K562 (cell line): ENCODE results near the gene TOMM5. TPM values are rescaled to one million over a fixed set of nuclear protein-coding genes. Genes with fewer than 3 reads are reported as not detected.

Source experiments
- ATAC-seq: fragments of 200-7000 bp; cut with Tn5 transposase; 3 replicates; pipeline ENCODE4 v1.9.1; 2020; ENCODE audit warnings: moderate library complexity
- BruUV-seq: library from RNA; stranded (reverse); fragments of 400-500 nt; replicated peaks from 2 replicates; lab custom pipeline; 2021; lab: Mats Ljungman, UMichigan
- CTCF ChIA-PET: fragments of 300-600 bp; formaldehyde crosslinking; extraction: SDS; loops from one replicate; lab custom pipeline; 2021; ENCODE audit warnings: low intra/inter-chr PET ratio; lab: Yijun Ruan, JAX
- POLR2A ChIA-PET: fragments of 300-600, 350-650 bp; sonication (Branson Sonifier 250); formaldehyde crosslinking; extraction: SDS; loops from one replicate; lab custom pipeline; 2021; ENCODE audit warnings: antibody characterized with exemption, inconsistent platforms; lab: Yijun Ruan, JAX
- DNase-seq, 4 experiments: peaks; one replicate each; pipeline versions ENCODE4 v3.0.0 to v3.0.0-alpha.2; 2011 to 2018; ENCODE audit warnings: low spot score in 3 of 4, mixed read lengths in 3 of 4; ENCODE audit errors: extremely low read depth in 1 of 4
- FAIRE-seq: peaks from 2 replicates; lab custom pipeline; 2011; peaks lifted over from hg19 to GRCh38; lab: Jason Lieb, UNC
- H2AFZ ChIP-seq: 2 replicates; pipeline ENCODE4 v1.6.0; 2011; ENCODE audit warnings: low read depth, low read length, control low read depth, inconsistent platforms
- H3K27ac ChIP-seq: fragments of 200-600 bp; 3 replicates; pipeline ENCODE4 v1.8.0; 2011; ENCODE audit warnings: low read depth, mild to moderate bottlenecking, control low read depth, inconsistent platforms, low read length, moderate library complexity, mixed read lengths; ENCODE audit errors: extremely low read depth
- H3K27me3 ChIP-seq, 2 experiments: fragments of 300-600 bp in 1 of 2; 2 replicates in 1 of 2; 3 replicates in 1 of 2; pipeline versions ENCODE4 v1.6.0 to v1.8.0; 2011; ENCODE audit warnings: inconsistent platforms in 2 of 2, low read length in 2 of 2, mild to moderate bottlenecking in 1 of 2, mixed read lengths in 1 of 2, moderate library complexity in 1 of 2; ENCODE audit not compliant: control insufficient read depth in 2 of 2, insufficient read depth in 2 of 2
- H3K36me3 ChIP-seq: fragments of 300-600 bp; 3 replicates; pipeline ENCODE4 v1.8.0; 2011; ENCODE audit warnings: mild to moderate bottlenecking, low read length, inconsistent platforms; ENCODE audit not compliant: control insufficient read depth, insufficient read depth
- H3K4me1 ChIP-seq, 2 experiments: fragments of 200-600 bp in 1 of 2; replicated peaks in 1 of 2; 2 replicates in 1 of 2; 3 replicates in 1 of 2; pipeline versions ENCODE4 v1.5.1 to v1.8.0; 2011; ENCODE audit warnings: inconsistent platforms in 2 of 2, low read length in 2 of 2, mild to moderate bottlenecking in 1 of 2, mixed read lengths in 1 of 2, moderate library complexity in 1 of 2; ENCODE audit not compliant: control insufficient read depth in 2 of 2, insufficient read depth in 2 of 2
- H3K4me2 ChIP-seq: 2 replicates; pipeline ENCODE4 v1.6.1; 2011; ENCODE audit warnings: low read length, control low read depth, inconsistent platforms, mixed read lengths; ENCODE audit not compliant: insufficient read depth
- H3K4me3 ChIP-seq: fragments of 200-600 bp; sonication (generic), shearing (Covaris generic); 2 replicates; pipeline ENCODE4 v1.5.1; 2016; ENCODE audit warnings: control low read depth, inconsistent platforms
- H3K79me2 ChIP-seq: fragments of 200-600 bp; 3 replicates; pipeline ENCODE4 v1.8.0; 2011; ENCODE audit warnings: low read length, inconsistent platforms; ENCODE audit not compliant: control insufficient read depth, insufficient read depth
- H3K9ac ChIP-seq, 2 experiments: 2 replicates each; pipeline versions ENCODE4 v1.6.0 to v1.6.1; 2011; ENCODE audit warnings: low read depth in 2 of 2, low read length in 2 of 2, control low read depth in 1 of 2, inconsistent platforms in 1 of 2, mild to moderate bottlenecking in 1 of 2, mixed read lengths in 1 of 2; ENCODE audit not compliant: insufficient read depth in 1 of 2
- H3K9me1 ChIP-seq: one replicate; pipeline ENCODE4 v1.6.0; 2011; ENCODE audit warnings: inconsistent platforms, mild to moderate bottlenecking, low read length, moderate library complexity; ENCODE audit not compliant: control insufficient read depth, insufficient read depth
- H3K9me3 ChIP-seq: replicated peaks from 2 replicates; pipeline ENCODE4 v1.5.1; 2011; ENCODE audit warnings: low read depth, low read length, inconsistent platforms; ENCODE audit not compliant: control insufficient read depth, insufficient read depth
- H4K20me1 ChIP-seq: replicated peaks from 2 replicates; pipeline ENCODE4 v1.6.1; 2011; ENCODE audit warnings: low read length, inconsistent platforms, mixed read lengths; ENCODE audit not compliant: control insufficient read depth, insufficient read depth
- C11orf30 ChIP-seq: fragments of 450-650 bp; IDR thresholded peaks from 2 replicates; pipeline ENCODE4 v1.6.1; 2016; ENCODE audit warnings: low read depth, mild to moderate bottlenecking
- CBFB ChIP-seq: sonication (generic); formaldehyde crosslinking; IDR thresholded peaks from 2 replicates; pipeline ENCODE4 v1.4.0; 2020; ENCODE audit warnings: mild to moderate bottlenecking, missing genetic modification reagents
- FIP1L1 ChIP-seq: fragments of 200-400 bp; formaldehyde crosslinking; IDR thresholded peaks from 2 replicates; pipeline ENCODE4 v1.6.1; 2018; ENCODE audit warnings: mild to moderate bottlenecking, low read depth, low read length; ENCODE audit not compliant: poor library complexity, severe bottlenecking
- HDAC6 ChIP-seq: IDR thresholded peaks from 2 replicates; pipeline ENCODE4 v1.6.1; 2012; ENCODE audit warnings: low read depth, mild to moderate bottlenecking, control low read depth, inconsistent platforms, low read length, moderate library complexity
- HMBOX1 ChIP-seq: sonication (generic); IDR thresholded peaks from 2 replicates; pipeline ENCODE4 v1.6.1; 2016
- HNRNPUL1 ChIP-seq: fragments of 200-400 bp; formaldehyde crosslinking; IDR thresholded peaks from 2 replicates; pipeline ENCODE4 v1.6.1; 2017; ENCODE audit warnings: low read length
- REST ChIP-seq, 2 experiments: fragments of 450-650 bp; formaldehyde crosslinking in 1 of 2; IDR thresholded peaks; 2 replicates each; pipeline versions ENCODE4 v1.4.0 to v1.6.1; 2014 to 2020; ENCODE audit warnings: mild to moderate bottlenecking in 2 of 2, borderline replicate concordance in 1 of 2, low read depth in 1 of 2
- TCF3 ChIP-seq: sonication (generic); formaldehyde crosslinking; IDR thresholded peaks from 2 replicates; pipeline ENCODE4 v1.4.0; 2020; ENCODE audit warnings: mild to moderate bottlenecking, missing genetic modification reagents
- ZNF695 ChIP-seq: fragments of 450-650 bp; formaldehyde crosslinking; IDR thresholded peaks from 2 replicates; pipeline ENCODE4 v1.4.0; 2020; ENCODE audit warnings: mild to moderate bottlenecking, moderate library complexity
- WGBS: fragments of 100-300 bp; shearing (Covaris generic); methylation state at CpG from one replicate; pipeline ENCODE4 v1.1.6; 2016; ENCODE audit warnings: low coverage, mixed read lengths; ENCODE audit not compliant: insufficient coverage; ENCODE audit errors: missing lambda C conversion rate; 5-methylcytosine and 5-hydroxymethylcytosine counted together
- in situ Hi-C: fragments of 300-500 bp; cut with MboI; formaldehyde crosslinking; loops from 4 replicates; pipeline ENCODE4 v1.15.0; 2018; ENCODE audit warnings: inconsistent platforms, mixed read lengths
- intact Hi-C: fragments of 100-400 bp; cut with micrococcal nuclease; formaldehyde crosslinking; loops from 2 replicates; pipeline ENCODE4 v1.14.2; 2022
- polyA plus RNA-seq, 8 experiments: library from polyadenylated mRNA; depleted of rRNA in 4 of 8; stranded (reverse) in 5 of 8; unstranded in 3 of 8; fragments of >200 nt; fragmentation: Nextera tagmentation in 2 of 8; fragmentation: Illumina TruSeq in 1 of 8; extraction: Ambion mirVana in 2 of 8; extraction: Trizol in 1 of 8; gene quantifications; 2 replicates each; pipeline versions ENCODE4 v1.2.1 to v1.2.3, GENCODE V29; 2011 to 2014; ENCODE audit warnings: inconsistent platforms in 1 of 8, missing spikeins in 1 of 8
- total RNA-seq, 7 experiments: library from RNA; depleted of rRNA in 6 of 7; stranded (reverse); fragments of >200 nt in 6 of 7; fragmentation: Illumina TruSeq in 2 of 7; extraction: Trizol in 2 of 7; gene quantifications; 2 replicates each; pipeline versions ENCODE4 v1.2.1 to v1.2.3, GENCODE V29; 2011 to 2021; ENCODE audit warnings: low replicate concordance in 1 of 7
- TF ChIP-seq, protein P1 (sequence below): fragments of 450-650 bp; formaldehyde crosslinking; conservative IDR thresholded peaks from 2 replicates; pipeline ENCODE4 v1.4.0; 2022; ENCODE audit warnings: mild to moderate bottlenecking, missing genetic modification characterization

The TOMM5 gene
- total and polyA plus RNA-seq, 9 of the 15 experiments (the other 6 are each of a cell fraction or from before 2014, with no cell fraction given): 262 to 1,742 (median 496) TPM

- H2AFZ ChIP-seq: peak overlapping the region; percentile 83
- DNase-seq (peak in 1 of 4 experiments; percentile 45), ATAC-seq (no peak), FAIRE-seq (no peak)
- no peaks in the 10 kb centered on the region for H3K9me3 ChIP-seq
- no peak overlapping the region for H3K9ac ChIP-seq
- in situ Hi-C loops: no loop called here
- H3K9me1 ChIP-seq: no peaks in the 10 kb centered on the region
- BruUV-seq: no TSS peak
- peak overlapping the region; percentile 91 for H3K4me2 ChIP-seq
- peaks cover 21% of the 10 kb centered on the region for H3K36me3 ChIP-seq
- ChIA-PET POLR2A (interaction anchor here (1.2 to 1.5 kb wide), 2 partner anchors 13 to 29 kb away, joined by 4 read pairs; no protein-coding TSS in a partner anchor), CTCF (interaction anchor here (0.6 to 1.2 kb wide), 2 partner anchors 11 to 27 kb away, joined by 3 to 6 read pairs; no protein-coding TSS in a partner anchor)
- H4K20me1 ChIP-seq: peaks cover 16% of the 10 kb centered on the region
- H3K4me1 ChIP-seq: peaks cover 20 to 22% of the 10 kb centered on the region in 2 experiments
- WGBS: 18% methylated on average over 6 of the region's 6 CpGs
- H3K4me3 ChIP-seq: no peak overlapping the region
- intact Hi-C loops: loop anchor here (5.0 kb wide), 5 partner anchors 112 to 308 kb away; partner anchors contain the start of genes EXOSC3 and SLC25A51
- H3K27me3 ChIP-seq: no peaks in the 10 kb centered on the region
- H3K79me2 ChIP-seq: peaks cover 37% of the 10 kb centered on the region
- H3K27ac ChIP-seq: no peak overlapping the region
- TF ChIP-seq TCF3 (CRISPR knock-in tag): 0 out of 2 replicates have a peak, but pooled peaks have one; percentile 18
- 0 out of 2 replicates have a peak, but pooled peaks have one; percentile 3 for TF ChIP-seq REST (IDR thresholded peaks at IDR 0.05; ENCODE audit: borderline replicate concordance)
- TF ChIP-seq REST (CRISPR knock-in tag; IDR thresholded peaks at IDR 0.05; ENCODE audit: low read depth): no peak
- no peak for TF ChIP-seq HNRNPUL1
- no peak for TF ChIP-seq C11orf30
- TF ChIP-seq HDAC6: no peak
- no peak for TF ChIP-seq ZNF695
- TF ChIP-seq, protein P1, sequence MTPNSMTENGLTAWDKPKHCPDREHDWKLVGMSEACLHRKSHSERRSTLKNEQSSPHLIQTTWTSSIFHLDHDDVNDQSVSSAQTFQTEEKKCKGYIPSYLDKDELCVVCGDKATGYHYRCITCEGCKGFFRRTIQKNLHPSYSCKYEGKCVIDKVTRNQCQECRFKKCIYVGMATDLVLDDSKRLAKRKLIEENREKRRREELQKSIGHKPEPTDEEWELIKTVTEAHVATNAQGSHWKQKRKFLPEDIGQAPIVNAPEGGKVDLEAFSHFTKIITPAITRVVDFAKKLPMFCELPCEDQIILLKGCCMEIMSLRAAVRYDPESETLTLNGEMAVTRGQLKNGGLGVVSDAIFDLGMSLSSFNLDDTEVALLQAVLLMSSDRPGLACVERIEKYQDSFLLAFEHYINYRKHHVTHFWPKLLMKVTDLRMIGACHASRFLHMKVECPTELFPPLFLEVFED (CRISPR knock-in tag): no peak
- TF ChIP-seq CBFB (CRISPR knock-in tag): no peak
- no peak for TF ChIP-seq FIP1L1
- peak; percentile 85 for TF ChIP-seq HMBOX1
Observed at GRCh38 chr9:37593883-37594448, 1.6 kb upstream of the TOMM5 start.
